Activated gamma-delta T cell treated with Interleukin-2 at 50 U/mL for 16 hours (primary cell): ENCODE results near the gene RBM33.
"Not testable (repeated sequence)": the region's sequence is repeated elsewhere in the genome, so short reads cannot be mapped to it uniquely, and the experiment has no call there.

Experiments
- DNase-seq: peaks from one replicate; pipeline ENCODE4 v3.0.0-alpha.2; 2020

RBM33 gene

DNA sequence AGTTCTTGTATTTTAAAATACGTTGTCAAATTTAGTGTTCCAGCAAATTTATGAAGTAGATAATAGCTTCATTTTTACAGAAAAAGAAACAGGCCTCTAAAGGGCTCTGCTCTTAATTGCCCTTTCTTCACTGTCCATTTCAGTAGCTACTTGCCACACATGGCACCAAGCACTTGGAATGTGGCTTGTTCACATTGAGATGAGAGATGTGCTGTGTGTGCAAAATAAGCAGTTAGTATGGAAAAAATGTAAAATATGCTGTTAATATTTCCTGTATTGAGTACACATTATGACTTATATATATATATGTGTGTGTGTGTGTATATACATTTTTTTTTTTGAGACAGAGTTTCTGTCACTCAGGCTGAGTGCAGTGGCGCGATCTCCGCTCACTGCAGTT lies 19.5 kb downstream of the RBM33 start:
- no peak for DNase-seq

GRCh38 chr7:155665079-155665956 lies 20.9 kb downstream of the RBM33 start:
- DNase-seq: no peak

DNA sequence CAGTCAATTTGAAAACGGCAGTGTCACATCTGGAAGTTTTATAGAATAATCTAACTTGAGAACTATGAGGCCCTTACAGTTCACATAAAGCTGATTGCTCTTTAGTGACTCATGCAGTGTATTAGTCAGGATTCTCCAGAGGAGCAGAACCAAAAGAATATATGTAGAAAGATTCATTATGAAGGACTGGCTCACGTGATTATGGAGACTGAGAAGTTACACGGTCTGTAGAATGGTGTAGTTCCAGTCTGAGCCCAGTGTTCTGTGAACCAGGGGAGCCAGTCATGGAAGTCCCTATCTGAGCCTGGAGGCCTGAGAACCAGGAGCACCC lies 21.5 kb downstream of the RBM33 start:
- no peak for DNase-seq

DNA sequence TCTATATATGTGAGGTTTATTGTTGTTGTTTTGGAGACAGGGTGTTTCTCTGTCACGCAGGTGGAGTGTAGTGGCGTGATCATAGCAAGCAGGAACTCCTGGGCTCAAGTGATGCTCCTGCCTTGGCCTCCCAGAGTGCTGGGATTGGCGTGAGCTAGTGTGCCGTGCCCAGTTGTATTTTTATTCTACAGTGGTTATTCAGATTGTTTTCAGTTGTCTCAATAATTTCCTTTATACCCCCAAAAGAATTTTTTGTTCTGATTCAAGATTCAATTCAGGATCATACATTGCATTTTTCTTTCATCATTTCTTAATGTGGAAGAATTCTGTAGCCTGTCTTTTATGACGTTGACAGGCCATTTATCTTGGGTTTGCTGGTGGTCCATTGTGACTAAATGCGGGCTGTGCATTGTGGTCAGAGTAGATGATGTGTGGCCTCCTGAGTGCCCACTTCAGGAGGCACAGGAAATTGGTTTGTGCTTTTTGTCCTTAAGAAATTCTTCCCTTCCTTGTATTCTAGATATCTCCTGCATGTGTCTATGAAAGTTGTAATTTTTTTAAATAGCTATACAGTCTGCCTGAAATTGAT lies 22.9 kb downstream of the RBM33 start:
- no peak for DNase-seq

- DNase-seq: no peak
Observed at GRCh38 chr7:155669717-155670505, 25.4 kb downstream of the RBM33 start.

DNA sequence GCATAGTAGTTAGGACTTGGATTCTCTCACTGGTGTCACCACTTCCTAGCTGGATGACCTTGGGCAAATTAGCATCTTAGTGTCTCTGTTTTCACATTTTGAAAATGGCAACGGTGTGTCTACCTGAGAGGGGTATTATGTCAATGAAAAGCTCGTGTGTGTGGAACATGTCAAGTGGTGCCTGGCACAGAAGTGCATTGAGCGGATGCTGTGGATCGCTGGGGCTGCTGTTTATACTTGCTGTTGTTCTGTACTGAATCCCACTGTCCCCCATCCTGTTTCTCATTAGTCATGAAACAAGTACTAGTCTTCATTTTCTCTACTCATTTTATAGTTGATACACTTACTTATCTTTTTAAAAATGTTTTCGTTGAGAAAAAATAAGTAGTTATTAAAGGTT lies 26.1 kb downstream of the RBM33 start:
- no peak for DNase-seq

- no peak for DNase-seq
Observed at GRCh38 chr7:155674556-155674955, 30.1 kb downstream of the RBM33 start.

DNA sequence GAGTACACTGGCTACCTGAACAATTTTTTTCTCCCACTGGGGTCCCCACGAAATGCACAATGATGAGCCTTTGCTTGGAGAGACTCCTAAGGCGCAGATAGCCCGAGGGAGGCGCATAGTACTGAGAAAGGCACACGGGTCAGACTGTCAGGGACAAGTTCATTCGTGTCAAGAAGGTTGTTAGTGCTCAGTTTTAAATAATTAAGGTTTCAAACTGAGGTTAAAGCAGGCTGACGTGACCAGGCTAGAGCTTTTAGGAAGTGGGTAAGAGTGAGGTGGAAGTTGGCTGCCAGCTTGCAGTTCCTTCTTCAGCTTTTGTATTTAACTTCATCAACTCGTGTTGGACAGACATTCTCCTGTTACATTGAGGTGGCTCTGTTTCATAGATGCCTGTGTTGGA lies 31.6 kb downstream of the RBM33 start:
- no peak for DNase-seq

DNA sequence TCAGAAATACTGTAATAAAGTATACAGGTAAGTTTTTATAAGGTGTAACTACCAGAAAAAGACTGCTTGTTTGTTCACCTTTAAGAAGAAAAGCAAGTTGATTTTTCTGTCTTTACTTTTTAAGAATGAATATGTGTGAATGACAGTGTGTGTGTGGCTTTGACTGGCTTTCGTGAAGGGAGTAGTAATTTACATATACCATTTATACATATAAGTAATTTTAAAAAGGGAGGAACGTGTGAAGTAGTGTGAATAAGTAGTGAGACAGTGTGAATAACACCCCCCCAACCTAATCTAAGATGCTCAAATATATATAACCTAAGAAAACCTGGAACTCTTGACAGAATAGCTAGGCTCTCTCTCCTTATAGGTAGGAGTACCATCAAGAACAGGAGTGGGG lies 33.2 kb downstream of the RBM33 start:
- no peak for DNase-seq

- DNase-seq: no peak
Observed at GRCh38 chr7:155680124-155680523, 35.7 kb downstream of the RBM33 start.

DNA sequence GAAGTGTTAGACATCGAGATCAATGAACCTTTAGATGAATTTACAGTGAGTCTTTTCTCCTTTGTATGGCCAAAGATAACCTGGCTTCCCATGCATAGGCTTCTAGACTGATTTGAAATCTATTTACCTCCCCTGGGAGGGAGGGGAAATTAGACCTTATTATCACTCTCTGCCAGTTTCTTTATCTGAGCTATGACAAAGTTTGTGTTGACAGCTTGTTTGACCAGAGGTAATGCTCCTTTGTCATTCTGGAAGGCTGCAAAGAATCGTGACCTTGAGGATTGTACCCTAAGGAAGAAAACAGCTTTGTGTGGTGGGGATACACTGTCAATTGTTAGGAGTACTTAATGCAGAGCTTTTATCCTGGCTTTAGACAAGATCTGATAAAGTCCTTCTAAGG lies 36.4 kb downstream of the RBM33 start:
- no peak for DNase-seq

- DNase-seq: no peak
Observed at GRCh38 chr7:155681663-155682062, 37.2 kb downstream of the RBM33 start.

DNA sequence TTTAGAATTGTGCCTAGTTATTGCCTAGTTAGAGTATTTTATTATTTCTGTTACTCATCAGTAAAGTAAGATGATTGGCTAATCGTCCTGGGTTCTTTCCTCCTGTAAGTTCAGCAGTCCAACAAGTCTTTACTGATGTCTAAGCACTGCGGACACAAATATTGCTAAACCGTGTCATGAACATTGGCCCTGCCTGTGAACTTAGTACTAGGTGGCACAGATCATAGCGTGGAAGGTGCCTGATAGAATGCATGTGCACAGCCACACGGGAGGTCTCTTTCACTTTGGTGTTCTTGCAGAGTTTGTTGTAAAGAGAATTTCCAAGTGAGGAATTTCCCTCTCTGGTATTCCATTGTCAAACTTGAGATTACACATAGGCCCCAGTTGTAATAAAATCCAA lies 38.0 kb downstream of the RBM33 start:
- no peak for DNase-seq

GRCh38 chr7:155683098-155683497 lies 38.6 kb downstream of the RBM33 start:
- no peak for DNase-seq

- no peak for DNase-seq
Observed at GRCh38 chr7:155683714-155684113, 39.3 kb downstream of the RBM33 start.

DNA sequence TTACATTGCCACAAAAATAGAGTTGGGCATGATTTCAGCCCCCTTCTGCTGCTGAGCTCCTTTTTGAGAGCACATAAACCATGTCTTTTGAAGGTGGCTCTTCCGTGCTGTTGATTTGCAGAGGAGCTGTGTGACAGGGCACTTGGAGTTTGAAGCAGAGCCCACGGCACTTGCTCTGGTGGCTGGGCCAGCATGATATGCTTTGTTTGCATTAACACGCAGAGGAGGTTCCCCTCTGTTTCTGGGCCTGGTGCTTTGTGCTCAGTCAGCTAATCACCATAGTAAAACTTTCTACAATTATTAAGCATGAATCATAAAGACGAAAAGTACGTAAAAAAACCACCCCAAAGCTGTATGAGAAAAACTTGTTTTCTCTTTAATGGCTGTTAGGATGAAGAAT lies 40.1 kb downstream of the RBM33 start:
- no peak for DNase-seq

GRCh38 chr7:155685070-155685790 lies 40.8 kb downstream of the RBM33 start:
- no peak for DNase-seq

GRCh38 chr7:155685791-155686160 lies 41.3 kb downstream of the RBM33 start:
- no peak for DNase-seq

GRCh38 chr7:155686620-155687324 lies 42.3 kb downstream of the RBM33 start:
- not testable (repeated sequence) for DNase-seq

DNA sequence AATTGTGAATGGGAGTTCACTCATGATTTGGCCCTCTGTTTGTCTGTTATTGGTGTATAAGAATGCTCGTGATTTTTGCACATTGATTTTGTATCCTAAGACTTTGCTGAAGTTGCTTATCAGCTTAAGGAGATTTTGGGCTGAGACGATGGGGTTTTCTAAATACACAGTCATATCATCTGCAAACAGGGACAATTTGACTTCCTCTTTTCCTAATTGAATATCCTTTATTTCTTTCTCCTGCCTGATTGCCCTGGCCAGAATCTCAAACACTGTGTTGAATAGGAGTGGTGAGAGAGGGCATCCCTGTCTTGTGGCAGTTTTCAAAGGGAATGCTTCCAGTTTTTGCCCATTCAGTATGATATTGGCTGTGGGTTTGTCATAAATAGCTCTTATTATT lies 43.8 kb downstream of the RBM33 start:
- not testable (repeated sequence) for DNase-seq

GRCh38 chr7:155690655-155691054 lies 46.2 kb downstream of the RBM33 start:
- not testable (repeated sequence) for DNase-seq

DNA sequence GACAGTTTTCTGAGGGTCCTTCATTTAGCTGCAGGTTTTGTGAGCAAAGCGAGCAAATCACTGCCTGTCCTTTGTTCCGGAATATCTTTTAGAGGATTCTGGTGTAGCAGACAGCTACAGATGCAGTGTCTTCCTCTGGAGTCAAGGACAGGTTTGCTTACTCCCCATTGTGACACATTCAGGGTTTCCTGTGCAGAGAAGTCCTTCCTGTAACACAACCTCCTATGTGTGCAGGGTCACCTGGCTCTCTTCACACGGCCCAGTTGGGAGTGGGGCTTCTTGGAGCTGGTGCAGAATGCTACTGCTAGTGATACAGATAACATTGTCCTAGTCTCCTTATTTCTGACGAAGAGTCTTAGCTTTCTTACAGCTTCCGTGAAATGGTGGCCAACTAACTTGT lies 47.9 kb downstream of the RBM33 start:
- DNase-seq: no peak

GRCh38 chr7:155693826-155694225 lies 49.4 kb downstream of the RBM33 start:
- DNase-seq: no peak
